Measurements from ENCODE around the gene CLHC1.
"Not testable (repeated sequence)": the region's sequence is repeated elsewhere in the genome, so short reads cannot be mapped to it uniquely, and the experiment has no call there.

The CLHC1 gene

GRCh38 chr2:55223958-55224760, 7.9 kb downstream of the CLHC1 start:
- H3K27me3 Mint-ChIP-seq: no peaks in the 10 kb centered on the region
- peak overlapping the region; percentile 88 for H3K27ac Mint-ChIP-seq
- H3K36me3 Mint-ChIP-seq: peaks cover 7% of the 10 kb centered on the region
- ATAC-seq: no peak
- H3K4me3 Mint-ChIP-seq: peak overlapping the region; percentile 81
- peaks cover 18% of the 10 kb centered on the region for H3K4me1 Mint-ChIP-seq
- H3K9me3 Mint-ChIP-seq: no peaks in the 10 kb centered on the region

DNA sequence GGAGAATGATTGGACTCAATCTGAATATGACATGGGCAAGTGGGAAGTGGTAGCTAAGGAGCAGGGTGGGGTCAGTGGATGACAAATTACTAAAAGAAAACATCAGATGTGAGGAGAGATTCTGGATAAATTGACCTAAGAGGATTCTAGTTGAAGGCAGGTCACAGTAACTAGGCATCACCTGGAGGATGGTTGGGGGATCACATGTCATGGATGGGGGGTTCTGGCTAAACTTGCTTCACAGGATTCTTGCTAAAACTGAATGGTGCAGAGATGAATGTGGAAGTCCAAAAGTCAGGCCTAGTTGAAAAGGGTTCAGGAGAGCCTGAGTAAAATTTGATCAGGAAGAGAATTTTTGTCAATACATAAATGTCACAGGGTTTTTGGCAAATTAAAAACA, 18.3 kb downstream of the CLHC1 start:
- no peak for ATAC-seq
- Mint-ChIP-seq H3K27ac (no peak overlapping the region), H3K4me1 (no peaks in the 10 kb centered on the region), H3K36me3 (no peaks in the 10 kb centered on the region), H3K4me3 (no peak overlapping the region), H3K9me3 (no peaks in the 10 kb centered on the region), H3K27me3 (no peaks in the 10 kb centered on the region)

- Mint-ChIP-seq H3K9me3 (peaks cover 18% of the 10 kb centered on the region), H3K36me3 (peaks cover 43% of the 10 kb centered on the region), H3K27ac (no peak overlapping the region), H3K4me1 (no peaks in the 10 kb centered on the region), H3K27me3 (no peaks in the 10 kb centered on the region), H3K4me3 (no peak overlapping the region)
- ATAC-seq: no peak
These were observed 27.1 kb downstream of the CLHC1 start for GRCh38 chr2:55204950-55205349.

- H3K4me1 Mint-ChIP-seq: no peaks in the 10 kb centered on the region
- H3K4me3 Mint-ChIP-seq: no peak overlapping the region
- H3K9me3 Mint-ChIP-seq: peaks cover 20% of the 10 kb centered on the region
- peaks cover 48% of the 10 kb centered on the region for H3K36me3 Mint-ChIP-seq
- no peak overlapping the region for H3K27ac Mint-ChIP-seq
- no peaks in the 10 kb centered on the region for H3K27me3 Mint-ChIP-seq
- no peak for ATAC-seq
These were observed 27.6 kb downstream of the CLHC1 start for GRCh38 chr2:55204536-55204935.

DNA sequence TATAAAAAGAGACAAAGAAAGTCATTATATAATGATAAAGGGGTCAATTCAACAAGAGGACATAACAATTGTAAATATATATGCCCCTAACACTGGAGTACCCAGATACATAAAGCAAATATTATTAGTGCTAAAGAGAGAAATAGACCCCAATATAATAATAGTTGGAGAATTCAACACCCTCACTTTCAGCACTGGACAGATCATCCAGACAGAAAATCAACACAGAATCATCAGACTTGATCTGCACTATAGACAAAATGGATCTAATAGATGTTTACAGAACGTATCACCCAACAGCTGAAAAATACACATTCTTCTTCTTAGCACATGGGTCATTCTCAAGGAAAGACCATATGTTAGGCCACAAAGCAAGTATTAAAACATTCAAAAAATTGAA, 31.7 kb downstream of the CLHC1 start:
- Mint-ChIP-seq H3K4me3 (no peak overlapping the region), H3K27me3 (no peaks in the 10 kb centered on the region), H3K4me1 (no peaks in the 10 kb centered on the region), H3K36me3 (peaks cover 78% of the 10 kb centered on the region), H3K9me3 (peaks cover 23% of the 10 kb centered on the region), H3K27ac (no peak overlapping the region)
- ATAC-seq: no peak

DNA sequence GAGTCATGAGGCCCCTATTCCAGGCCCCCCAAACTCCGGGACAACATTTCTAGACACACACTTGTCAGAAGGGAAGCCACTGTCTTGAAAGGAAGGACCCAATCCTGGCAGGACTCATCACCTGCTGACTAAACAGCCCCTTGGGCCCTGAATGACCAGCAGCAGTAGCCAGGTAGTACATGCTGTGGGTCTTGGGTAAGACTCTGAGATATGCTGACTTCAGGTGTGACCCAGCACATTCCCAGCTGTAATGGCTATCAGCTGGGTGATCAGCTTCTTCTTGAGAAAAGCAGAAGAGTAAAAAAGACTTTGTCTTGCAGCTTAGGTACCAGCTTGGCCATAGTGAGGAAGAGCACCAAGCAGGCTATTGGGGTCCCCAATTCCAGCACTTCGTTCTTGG, 35.6 kb downstream of the CLHC1 start:
- no peak overlapping the region for H3K27ac Mint-ChIP-seq
- no peaks in the 10 kb centered on the region for H3K27me3 Mint-ChIP-seq

DNA sequence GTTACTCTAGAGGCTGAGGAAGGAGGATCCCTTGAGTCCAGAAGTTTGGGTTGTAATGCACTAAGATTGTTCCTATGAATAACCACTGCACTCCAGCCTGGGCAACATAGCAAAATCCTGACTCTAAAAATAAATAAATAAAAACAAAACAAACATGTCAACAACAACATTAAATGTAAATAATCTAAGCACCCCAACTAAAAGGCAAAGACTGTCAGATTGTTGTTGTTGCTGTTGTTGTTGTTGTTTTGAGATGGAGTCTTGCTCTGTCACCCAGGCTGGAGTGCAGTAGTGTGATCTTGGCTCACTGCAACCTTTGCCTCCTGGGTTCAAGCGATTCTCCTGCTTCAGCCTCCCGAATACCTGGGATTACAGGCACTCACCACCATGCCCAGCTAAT, 40.2 kb downstream of the CLHC1 start:
- H3K4me3 Mint-ChIP-seq, ATAC-seq, H3K4me1 Mint-ChIP-seq, H3K27me3 Mint-ChIP-seq, H3K9me3 Mint-ChIP-seq, H3K27ac Mint-ChIP-seq: not testable (repeated sequence)
- H3K36me3 Mint-ChIP-seq: peaks cover 49% of the 10 kb centered on the region

More for the DNA sequence above, 35.6 kb downstream of the CLHC1 start:
- no peak overlapping the region for H3K4me3 Mint-ChIP-seq
- peaks cover 18% of the 10 kb centered on the region for H3K9me3 Mint-ChIP-seq
- peaks cover 68% of the 10 kb centered on the region for H3K36me3 Mint-ChIP-seq
- ATAC-seq: no peak
- H3K4me1 Mint-ChIP-seq: no peaks in the 10 kb centered on the region

DNA sequence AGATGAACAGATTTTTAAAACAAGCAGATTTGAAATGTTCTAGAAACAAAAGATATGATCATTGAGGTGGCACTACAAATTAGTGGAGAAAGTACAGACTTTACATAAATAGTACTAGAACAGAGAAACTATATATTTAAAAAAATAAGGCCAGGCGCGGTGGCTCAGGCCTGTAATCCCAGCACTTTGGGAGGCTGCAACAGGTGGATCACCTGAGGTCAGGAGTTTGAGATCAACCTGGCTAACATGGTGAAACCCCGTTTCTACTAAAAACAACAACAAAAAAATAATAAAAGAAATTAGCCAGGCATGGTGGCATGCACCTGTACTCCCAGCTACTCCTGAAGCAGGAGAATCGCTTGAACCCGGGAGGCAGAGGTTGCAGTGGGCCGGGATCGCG, 45.3 kb downstream of the CLHC1 start:
- H3K4me1 Mint-ChIP-seq, H3K27ac Mint-ChIP-seq, H3K4me3 Mint-ChIP-seq, H3K27me3 Mint-ChIP-seq, H3K9me3 Mint-ChIP-seq, ATAC-seq: not testable (repeated sequence)
- peaks cover 25% of the 10 kb centered on the region for H3K36me3 Mint-ChIP-seq

GRCh38 chr2:55180374-55180773, 51.7 kb downstream of the CLHC1 start:
- no peaks in the 10 kb centered on the region for H3K9me3 Mint-ChIP-seq
- H3K4me3 Mint-ChIP-seq: no peak overlapping the region
- ATAC-seq: no peak
- no peaks in the 10 kb centered on the region for H3K27me3 Mint-ChIP-seq
- H3K4me1 Mint-ChIP-seq: peaks cover 9% of the 10 kb centered on the region
- no peak overlapping the region for H3K27ac Mint-ChIP-seq
- no peaks in the 10 kb centered on the region for H3K36me3 Mint-ChIP-seq

DNA sequence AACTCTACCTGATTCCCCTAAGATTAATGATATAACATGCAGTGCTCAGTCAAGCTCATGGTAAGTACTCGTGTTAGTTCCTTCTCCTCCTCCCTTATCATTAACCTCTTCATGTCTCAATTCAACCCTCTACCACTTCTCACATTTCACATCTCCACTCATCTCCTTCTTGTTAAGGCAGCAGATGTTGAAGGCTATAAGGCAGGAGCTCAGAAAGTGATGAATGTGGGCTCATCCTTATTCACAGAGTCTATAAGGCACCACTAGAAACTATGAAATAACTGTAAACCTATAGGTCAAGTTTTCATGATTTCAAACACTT, 56.0 kb downstream of the CLHC1 start:
- ATAC-seq: no peak
- no peaks in the 10 kb centered on the region for H3K9me3 Mint-ChIP-seq
- H3K27ac Mint-ChIP-seq: no peak overlapping the region
- no peak overlapping the region for H3K4me3 Mint-ChIP-seq
- no peaks in the 10 kb centered on the region for H3K36me3 Mint-ChIP-seq
- peaks cover 9% of the 10 kb centered on the region for H3K4me1 Mint-ChIP-seq
- no peaks in the 10 kb centered on the region for H3K27me3 Mint-ChIP-seq

DNA sequence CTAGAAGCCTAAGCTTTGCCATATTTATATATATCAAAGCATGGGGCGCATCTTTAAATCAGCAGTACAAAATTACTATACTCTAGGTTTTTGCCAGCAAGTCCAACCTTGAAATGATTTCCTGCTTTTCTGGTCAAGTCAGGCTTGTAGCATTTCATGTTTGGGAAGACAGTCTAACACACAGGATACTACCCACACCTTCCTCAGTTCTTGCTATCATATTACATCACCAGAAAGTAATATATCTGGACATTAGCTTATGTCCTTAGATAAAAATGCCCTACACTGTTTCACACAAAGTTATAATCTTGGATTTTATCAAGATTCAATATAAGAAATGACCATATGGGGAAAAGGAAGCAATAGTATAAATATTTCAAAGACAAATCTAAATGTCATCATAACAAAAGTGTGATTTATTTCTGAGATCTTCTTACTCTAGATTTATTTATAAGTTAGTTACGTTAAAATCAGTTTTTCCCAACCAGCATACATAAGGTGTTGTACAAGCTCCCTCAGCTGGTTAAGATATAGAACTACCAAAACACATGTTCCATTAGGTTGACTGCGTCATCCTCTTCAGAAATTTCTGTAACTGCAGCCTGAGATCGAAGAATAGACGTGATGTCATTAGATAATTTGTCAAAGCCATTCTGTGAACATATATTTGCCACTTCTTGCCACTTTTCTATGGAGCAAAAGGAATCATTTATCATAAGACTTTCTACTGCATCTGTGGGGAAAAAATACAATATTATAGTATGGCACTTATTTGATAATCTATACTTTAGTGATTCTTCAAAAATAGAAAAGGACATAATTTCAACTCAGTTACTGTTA, 56.6 kb downstream of the CLHC1 start:
- H3K9me3 Mint-ChIP-seq: no peaks in the 10 kb centered on the region
- peaks cover 9% of the 10 kb centered on the region for H3K4me1 Mint-ChIP-seq
- no peaks in the 10 kb centered on the region for H3K36me3 Mint-ChIP-seq
- no peak overlapping the region for H3K4me3 Mint-ChIP-seq
- no peak for ATAC-seq
- no peak overlapping the region for H3K27ac Mint-ChIP-seq
- H3K27me3 Mint-ChIP-seq: no peaks in the 10 kb centered on the region

DNA sequence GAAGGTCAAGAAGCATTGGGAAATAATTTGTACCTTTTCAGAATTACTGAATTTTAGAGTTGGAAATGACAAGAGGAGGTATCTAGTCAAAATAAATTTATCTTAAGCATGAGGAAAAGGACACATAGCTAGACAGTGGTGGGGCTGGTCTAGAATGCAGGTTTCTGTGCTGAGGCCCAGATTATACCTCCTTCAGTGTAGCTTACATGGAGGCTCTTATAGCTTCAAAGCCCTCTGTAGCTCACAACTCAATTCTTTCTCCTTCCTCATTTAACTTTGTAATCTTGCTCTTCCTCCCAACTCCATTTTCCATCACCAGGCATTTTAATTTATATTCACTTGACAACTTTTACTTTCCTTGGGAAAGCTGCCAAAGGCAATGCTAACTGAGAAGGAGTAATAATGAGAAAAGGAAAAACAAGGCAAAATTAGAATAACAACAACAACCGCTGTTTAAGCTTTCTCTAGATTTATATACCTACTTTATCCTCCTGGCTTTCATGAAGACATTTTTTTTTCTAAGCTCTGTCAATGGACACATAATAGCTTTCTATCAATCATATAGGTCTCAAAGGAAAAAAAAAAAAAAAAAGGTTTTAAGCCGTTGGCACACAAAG, 58.5 kb downstream of the CLHC1 start:
- peaks cover 9% of the 10 kb centered on the region for H3K4me1 Mint-ChIP-seq
- no peaks in the 10 kb centered on the region for H3K36me3 Mint-ChIP-seq
- H3K27me3 Mint-ChIP-seq: no peaks in the 10 kb centered on the region
- no peak overlapping the region for H3K4me3 Mint-ChIP-seq
- no peak overlapping the region for H3K27ac Mint-ChIP-seq
- no peak for ATAC-seq
- no peaks in the 10 kb centered on the region for H3K9me3 Mint-ChIP-seq

- Mint-ChIP-seq H3K4me3 (no peak overlapping the region), H3K9me3 (no peaks in the 10 kb centered on the region), H3K27ac (no peak overlapping the region), H3K27me3 (no peaks in the 10 kb centered on the region), H3K36me3 (no peaks in the 10 kb centered on the region), H3K4me1 (no peaks in the 10 kb centered on the region)
- no peak for ATAC-seq
These were observed 62.2 kb downstream of the CLHC1 start for GRCh38 chr2:55169915-55170314.

DNA sequence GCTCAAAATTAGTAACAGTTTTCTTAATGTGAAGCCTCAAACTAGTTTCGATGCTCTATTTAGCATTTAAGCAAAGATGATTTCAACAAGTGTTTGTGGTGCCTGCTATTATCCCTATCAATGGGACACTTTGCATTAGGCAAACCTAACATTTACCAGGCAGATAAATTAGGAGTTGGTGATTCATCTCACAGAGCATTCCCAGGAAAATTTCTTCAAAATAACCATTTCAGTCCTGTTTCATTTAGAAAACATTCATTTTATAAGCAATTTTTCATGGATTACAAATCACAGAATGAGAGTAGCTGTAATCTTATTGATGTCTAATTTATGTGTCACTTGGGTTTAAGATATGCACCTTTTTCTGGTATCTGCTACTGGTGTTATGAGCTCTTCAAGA, 62.7 kb downstream of the CLHC1 start:
- H3K27me3 Mint-ChIP-seq: no peaks in the 10 kb centered on the region
- H3K4me3 Mint-ChIP-seq: no peak overlapping the region
- ATAC-seq: no peak
- no peaks in the 10 kb centered on the region for H3K9me3 Mint-ChIP-seq
- H3K27ac Mint-ChIP-seq: no peak overlapping the region
- no peaks in the 10 kb centered on the region for H3K4me1 Mint-ChIP-seq
- no peaks in the 10 kb centered on the region for H3K36me3 Mint-ChIP-seq

GRCh38 chr2:55168221-55169154, 63.6 kb downstream of the CLHC1 start:
- H3K36me3 Mint-ChIP-seq: no peaks in the 10 kb centered on the region
- no peak for ATAC-seq
- no peak overlapping the region for H3K27ac Mint-ChIP-seq
- no peak overlapping the region for H3K4me3 Mint-ChIP-seq
- H3K9me3 Mint-ChIP-seq: no peaks in the 10 kb centered on the region
- no peaks in the 10 kb centered on the region for H3K27me3 Mint-ChIP-seq
- peaks cover 8% of the 10 kb centered on the region for H3K4me1 Mint-ChIP-seq

All from stimulated activated memory B cell treated with anti-CD40 and anti-IgM and Interleukin-4, amounts not matched to agents 10 μg/mL and 1 μg/mL and 100 μg/mL, for 72 hours (primary cell).